KMS-11 (cell line): ENCODE measurements around the gene ADAP1.

Experiments used
- H2AFZ ChIP-seq: fragments of 200-600 bp; sonication (generic); 2 replicates; pipeline ENCODE4 v1.6.1; 2016; ENCODE audit warnings: antibody characterized with exemption, mixed run types, low read depth
- H3K27ac ChIP-seq: fragments of 200-600 bp; sonication (generic); 2 replicates; pipeline ENCODE4 v1.6.1; 2016; ENCODE audit warnings: mild to moderate bottlenecking, mixed run types
- H3K27me3 ChIP-seq: fragments of 200-600 bp; sonication (generic); 2 replicates; pipeline ENCODE4 v1.6.1; 2017; ENCODE audit warnings: mild to moderate bottlenecking, low read depth, mixed run types, moderate library complexity; ENCODE audit not compliant: insufficient read depth
- H3K36me3 ChIP-seq: fragments of 200-600 bp; sonication (generic); 2 replicates; pipeline ENCODE4 v1.6.1; 2017; ENCODE audit warnings: mild to moderate bottlenecking, mixed run types; ENCODE audit not compliant: insufficient read depth
- H3K4me1 ChIP-seq: fragments of 200-600 bp; sonication (generic); 2 replicates; pipeline ENCODE4 v1.6.1; 2016; ENCODE audit warnings: mild to moderate bottlenecking, low read depth, mixed run types; ENCODE audit not compliant: poor library complexity, severe bottlenecking
- H3K4me2 ChIP-seq: fragments of 200-600 bp; sonication (generic); 2 replicates; pipeline ENCODE4 v1.7.0; 2016; ENCODE audit warnings: mild to moderate bottlenecking, mixed run types
- H3K4me3 ChIP-seq: fragments of 200-600 bp; sonication (generic); IDR thresholded peaks from 2 replicates; pipeline ENCODE4 v1.6.1; 2017; ENCODE audit warnings: low read depth, low read length, mixed read lengths; ENCODE audit not compliant: insufficient read depth
- H3K79me2 ChIP-seq: fragments of 200-600 bp; sonication (generic); 2 replicates; pipeline ENCODE4 v1.6.1; 2016; ENCODE audit warnings: low read depth, mixed run types; ENCODE audit not compliant: insufficient read depth
- H3K9ac ChIP-seq: fragments of 200-600 bp; sonication (generic); 2 replicates; pipeline ENCODE4 v1.6.1; 2016; ENCODE audit warnings: mild to moderate bottlenecking, mixed run types
- H4K20me1 ChIP-seq: fragments of 200-600 bp; sonication (generic); 2 replicates; pipeline ENCODE4 v1.6.1; 2016; ENCODE audit warnings: mild to moderate bottlenecking, mixed run types; ENCODE audit not compliant: insufficient read depth
- CTCF ChIP-seq: fragments of 200-600 bp; sonication (generic); conservative IDR thresholded peaks from 2 replicates; pipeline ENCODE4 v1.6.1; 2017; ENCODE audit warnings: low read depth, mild to moderate bottlenecking, antibody characterized with exemption, low read length, moderate library complexity, mixed read lengths

The ADAP1 gene

GRCh38 chr7:877312-878232 is 76.9 kb downstream of the ADAP1 start:
- H3K79me2 ChIP-seq = peaks cover 46% of the 10 kb centered on the region
- peak overlapping the region; percentile 37; the same call in 1 of the 2 replicates for H3K9ac ChIP-seq
- H4K20me1 ChIP-seq = no peaks in the 10 kb centered on the region
- H3K4me2 ChIP-seq = peak overlapping the region; percentile 86
- no peaks in the 10 kb centered on the region for H3K36me3 ChIP-seq
- peaks cover 9% of the 10 kb centered on the region for H3K4me1 ChIP-seq
- peak overlapping the region; percentile 22; the same call in 1 of the 2 replicates for H3K27ac ChIP-seq
- H3K4me3 ChIP-seq = no peak overlapping the region
- H2AFZ ChIP-seq = no peak overlapping the region
- no peak for TF ChIP-seq CTCF
- no peaks in the 10 kb centered on the region for H3K27me3 ChIP-seq

GRCh38 chr7:876972-877311 is 77.5 kb downstream of the ADAP1 start:
- Histone ChIP-seq H3K27ac (peak overlapping the region; percentile 22; the same call in 1 of the 2 replicates), H4K20me1 (no peaks in the 10 kb centered on the region), H2AFZ (no peak overlapping the region), H3K36me3 (no peaks in the 10 kb centered on the region), H3K4me1 (peaks cover 9% of the 10 kb centered on the region), H3K4me3 (no peak overlapping the region), H3K27me3 (no peaks in the 10 kb centered on the region), H3K9ac (peak overlapping the region; percentile 37; the same call in 1 of the 2 replicates), H3K4me2 (no peak overlapping the region), H3K79me2 (peaks cover 41% of the 10 kb centered on the region)
- no peak for TF ChIP-seq CTCF

GRCh38 chr7:876077-876971 is 78.2 kb downstream of the ADAP1 start, which contains the start of gene GET4:
GET4 (plus strand) TSS chr7:876554; CDS start chr7:876646, 92 bp downstream.
- Histone ChIP-seq H3K27ac (peak within 1 kb of the TSS; percentile 56; the same call in 1 of the 2 replicates), H3K79me2 (peaks cover 35% of the 10 kb centered on the region), H2AFZ (peak within 1 kb of the TSS; percentile 64), H3K36me3 (no peaks in the 10 kb centered on the region), H3K4me2 (peak within 1 kb of the TSS; percentile 41; the same call in 1 of the 2 replicates), H4K20me1 (no peaks in the 10 kb centered on the region), H3K27me3 (no peaks in the 10 kb centered on the region), H3K9ac (peak within 1 kb of the TSS; percentile 37; the same call in 1 of the 2 replicates), H3K4me3 (no peak within 1 kb of the TSS), H3K4me1 (peaks cover 9% of the 10 kb centered on the region)
- TF ChIP-seq CTCF = peak; percentile 32; the same call in 1 of the 2 replicates

GRCh38 chr7:875476-876076 is 78.9 kb downstream of the ADAP1 start:
- peaks cover 28% of the 10 kb centered on the region for H3K79me2 ChIP-seq
- H3K4me1 ChIP-seq = peaks cover 9% of the 10 kb centered on the region
- peak overlapping the region; percentile 41; the same call in 1 of the 2 replicates for H3K4me2 ChIP-seq
- H3K4me3 ChIP-seq = no peak overlapping the region
- H3K27ac ChIP-seq = peak overlapping the region; percentile 56; the same call in 1 of the 2 replicates
- peak overlapping the region; percentile 37; the same call in 1 of the 2 replicates for H3K9ac ChIP-seq
- H4K20me1 ChIP-seq = no peaks in the 10 kb centered on the region
- H2AFZ ChIP-seq = peak overlapping the region; percentile 64
- no peaks in the 10 kb centered on the region for H3K27me3 ChIP-seq
- H3K36me3 ChIP-seq = no peaks in the 10 kb centered on the region
- TF ChIP-seq CTCF = no peak
